Mesodermal cell (in vitro differentiated cells): ENCODE measurements around the gene EFNA2. TPM values are rescaled to one million over a fixed set of nuclear protein-coding genes. Genes with fewer than 3 reads are reported as not detected.

Experiments used
- H3K27ac ChIP-seq: 2 replicates; pipeline ENCODE4 v1.7.0; 2013; ENCODE audit warnings: mild to moderate bottlenecking, low read depth, low read length, moderate library complexity; ENCODE audit not compliant: severe bottlenecking
- H3K36me3 ChIP-seq: 2 replicates; pipeline ENCODE4 v1.7.1; 2013; ENCODE audit warnings: mild to moderate bottlenecking, low read length, moderate library complexity; ENCODE audit not compliant: control insufficient read depth, insufficient read depth
- H3K4me1 ChIP-seq: one replicate; pipeline ENCODE4 v1.7.1; 2013; ENCODE audit warnings: mild to moderate bottlenecking, low read length; ENCODE audit not compliant: insufficient read depth, control insufficient read depth, poor library complexity, severe bottlenecking
- H3K4me3 ChIP-seq: 2 replicates; pipeline ENCODE4 v1.7.0; 2013; ENCODE audit warnings: low read length, control low read depth, mild to moderate bottlenecking; ENCODE audit not compliant: insufficient read depth, poor library complexity, severe bottlenecking; ENCODE audit errors: extremely low read depth
- H3K9me3 ChIP-seq: 2 replicates; pipeline ENCODE4 v1.7.1; 2013; ENCODE audit warnings: mild to moderate bottlenecking, low read length, moderate library complexity; ENCODE audit not compliant: control insufficient read depth
- WGBS, 2 experiments: methylation state at CpG; one replicate each; pipeline ENCODE4 v1.1.5; 2013; ENCODE audit warnings: missing lambda C conversion rate in 2 of 2; ENCODE audit not compliant: insufficient coverage in 2 of 2; 5-methylcytosine and 5-hydroxymethylcytosine counted together
- polyA plus RNA-seq, 2 experiments: library from polyadenylated mRNA; stranded (reverse); fragments of 50-300 nt; gene quantifications; one replicate each; pipeline ENCODE4 v1.2.3, GENCODE V29; 2013

EFNA2 gene
- 21.0 TPM for polyA plus RNA-seq (2013, experiment 1 of 2)
- 13.1 TPM for polyA plus RNA-seq (2013, experiment 2 of 2)

DNA sequence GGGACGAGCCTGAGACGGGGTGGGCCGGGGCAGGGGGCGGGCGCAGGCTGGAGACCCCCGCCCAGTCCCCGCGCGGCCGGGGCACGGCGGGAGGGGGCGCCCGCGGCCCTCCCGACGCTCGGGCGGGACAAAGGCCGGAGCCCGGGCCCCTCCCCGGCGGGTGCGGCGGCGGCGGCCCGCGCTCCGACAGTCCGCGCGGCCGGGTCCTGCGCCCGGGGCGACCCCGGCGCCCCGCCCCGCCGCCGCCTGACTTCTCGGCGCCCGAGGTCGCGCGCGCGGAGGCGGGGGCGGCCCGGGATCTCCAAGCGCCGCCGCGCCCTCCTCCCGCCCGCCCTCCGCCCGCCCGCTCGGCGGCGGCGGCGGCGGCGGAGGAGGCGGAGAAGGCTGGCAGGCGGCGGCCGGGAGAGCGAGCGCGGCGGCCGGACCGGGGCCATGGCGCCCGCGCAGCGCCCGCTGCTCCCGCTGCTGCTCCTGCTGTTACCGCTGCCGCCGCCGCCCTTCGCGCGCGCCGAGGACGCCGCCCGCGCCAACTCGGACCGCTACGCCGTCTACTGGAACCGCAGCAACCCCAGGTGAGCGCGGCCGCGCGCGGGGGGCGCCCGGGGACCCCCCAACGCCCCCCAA is at the start of gene EFNA2:
Gene EFNA2 (plus strand): TSS at position 137 of the 624 bp plus-strand sequence. CDS start 296 bp downstream, at position 433.
- Histone ChIP-seq H3K27ac (no peak within 1 kb of the TSS), H3K4me3 (peak within 1 kb of the TSS; percentile 58), H3K4me1 (peaks cover 7% of the 10 kb centered on the region), H3K9me3 (no peaks in the 10 kb centered on the region), H3K36me3 (no peaks in the 10 kb centered on the region)
- 0% methylated on average over 52 to 59 of the region's 113 CpGs for WGBS, 2 experiments

- WGBS, 2 experiments: 4 to 15% methylated on average over 13 to 26 of the region's 42 CpGs
- Histone ChIP-seq H3K36me3 (peaks cover 29% of the 10 kb centered on the region), H3K27ac (no peak overlapping the region), H3K4me3 (peak overlapping the region; percentile 72), H3K9me3 (no peaks in the 10 kb centered on the region), H3K4me1 (peaks cover 17% of the 10 kb centered on the region)
These were observed 49.1 kb upstream of the EFNA2 start for GRCh38 chr19:1236576-1236975.

DNA sequence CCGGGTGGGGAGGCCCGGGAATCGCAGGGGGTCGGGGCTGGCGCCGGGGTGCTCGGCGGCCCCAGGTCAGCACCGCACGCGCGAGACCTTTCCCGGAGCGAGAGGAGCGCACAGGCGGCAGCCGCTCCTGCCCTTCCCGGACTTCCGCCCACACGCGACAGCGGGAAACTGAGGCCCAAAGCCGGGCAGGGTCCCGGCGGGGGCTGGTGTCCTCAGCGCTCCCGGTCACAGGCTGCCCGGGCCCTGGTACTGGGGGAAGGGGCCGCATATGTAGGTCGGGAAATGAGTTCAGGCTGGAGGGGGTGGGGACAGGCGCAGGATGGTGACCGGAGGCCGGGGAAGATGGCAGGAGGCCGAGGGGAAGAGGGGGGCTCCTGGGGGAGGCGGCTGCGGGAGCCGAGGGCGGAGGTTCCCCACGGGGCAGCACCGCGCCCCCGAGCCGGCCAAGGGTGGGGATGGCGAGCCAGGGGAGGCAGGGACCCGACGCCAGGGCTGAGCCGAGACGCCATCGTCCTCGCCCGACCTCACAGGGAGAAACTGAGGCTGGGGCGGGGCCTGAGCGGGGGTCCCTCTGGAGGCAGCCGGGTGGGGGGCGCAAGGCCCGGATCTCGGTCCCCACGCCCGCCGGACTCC is 48.5 kb upstream of the EFNA2 start:
- H3K27ac ChIP-seq: no peak overlapping the region
- H3K4me1 ChIP-seq: peaks cover 14% of the 10 kb centered on the region
- peak overlapping the region; percentile 72 for H3K4me3 ChIP-seq
- peaks cover 24% of the 10 kb centered on the region for H3K36me3 ChIP-seq
- H3K9me3 ChIP-seq: no peaks in the 10 kb centered on the region
- WGBS, 2 experiments: 0 to 1% methylated on average over 52 to 56 of the region's 60 CpGs

DNA sequence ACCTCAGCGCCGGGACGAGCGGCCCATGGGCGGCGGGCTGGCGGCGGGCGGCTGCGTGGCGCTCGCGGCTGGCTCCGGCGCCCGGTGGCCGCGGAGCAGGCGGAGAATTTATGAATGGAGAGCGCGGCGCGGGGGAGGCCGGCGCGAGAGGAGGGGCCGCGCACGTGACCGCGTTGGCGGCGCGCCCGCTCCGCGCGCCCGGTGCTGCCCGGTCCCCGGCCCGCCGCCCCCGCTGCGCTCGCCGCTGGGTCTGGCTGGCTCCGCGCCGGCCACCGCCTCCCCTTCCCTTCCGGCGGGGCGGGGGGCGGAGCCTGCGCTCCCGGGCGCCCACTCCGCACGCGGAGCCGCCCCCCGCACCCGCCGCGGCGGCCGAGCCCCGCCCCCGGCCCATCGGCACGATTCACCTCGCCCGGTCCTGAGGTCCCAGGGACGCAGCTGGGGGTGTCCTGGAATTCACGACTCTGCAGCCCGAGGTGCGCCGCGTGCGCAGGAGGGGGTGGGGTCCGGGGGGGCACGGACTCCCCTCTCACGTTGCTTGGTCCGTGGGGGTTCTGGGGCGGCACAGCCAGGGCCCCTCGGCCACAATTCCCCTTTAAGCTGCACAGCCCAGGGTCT is 47.8 kb upstream of the EFNA2 start, which contains the start of gene CBARP:
Gene CBARP (minus strand): TSS at position 252 of the 615 bp plus-strand sequence. CDS start 1,905 bp downstream, outside the sequence.
- Histone ChIP-seq H3K27ac (no peak within 1 kb of the TSS), H3K4me1 (peaks cover 12% of the 10 kb centered on the region), H3K4me3 (peak within 1 kb of the TSS; percentile 72), H3K36me3 (peaks cover 22% of the 10 kb centered on the region), H3K9me3 (no peaks in the 10 kb centered on the region)
- WGBS, 2 experiments: 1% methylated on average over 62 to 77 of the region's 87 CpGs

GRCh38 chr19:1238369-1239303 is 47.0 kb upstream of the EFNA2 start:
- H3K9me3 ChIP-seq: no peaks in the 10 kb centered on the region
- H3K4me3 ChIP-seq: peak overlapping the region; percentile 33
- peaks cover 18% of the 10 kb centered on the region for H3K36me3 ChIP-seq
- 78 to 81% methylated on average over 28 to 32 of the region's 34 CpGs for WGBS, 2 experiments
- no peak overlapping the region for H3K27ac ChIP-seq
- peaks cover 12% of the 10 kb centered on the region for H3K4me1 ChIP-seq

DNA sequence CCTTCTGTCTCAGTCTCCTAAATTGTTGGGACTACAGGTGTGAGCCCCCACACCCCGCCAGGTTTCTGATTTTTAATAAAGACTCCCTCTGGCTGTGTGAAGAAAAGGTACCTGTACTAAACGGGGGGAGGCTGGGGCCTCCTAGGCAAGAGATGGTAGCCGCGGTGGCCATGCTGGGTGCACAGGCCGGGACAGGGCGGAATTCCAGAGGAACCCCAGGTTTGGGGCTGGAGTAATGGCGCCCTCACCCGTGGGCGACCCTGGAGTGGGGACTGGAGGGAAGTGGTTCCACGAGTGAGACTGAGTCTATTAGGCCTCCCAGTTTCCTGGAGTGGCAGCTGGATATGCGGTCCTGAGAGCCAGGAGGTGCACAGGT is 46.3 kb upstream of the EFNA2 start:
- Histone ChIP-seq H3K9me3 (no peaks in the 10 kb centered on the region), H3K36me3 (peaks cover 13% of the 10 kb centered on the region), H3K4me3 (no peak overlapping the region), H3K27ac (no peak overlapping the region), H3K4me1 (peaks cover 12% of the 10 kb centered on the region)
- 90 to 94% methylated on average over 10 to 11 of the region's 11 CpGs for WGBS, 2 experiments

- peak overlapping the region; percentile 45 for H3K27ac ChIP-seq
- peaks cover 11% of the 10 kb centered on the region for H3K36me3 ChIP-seq
- peaks cover 17% of the 10 kb centered on the region for H3K4me1 ChIP-seq
- WGBS, 2 experiments: 14 to 15% methylated on average over 66 to 68 of the region's 84 CpGs
- no peaks in the 10 kb centered on the region for H3K9me3 ChIP-seq
- peak overlapping the region; percentile 23 for H3K4me3 ChIP-seq
These were observed 45.6 kb upstream of the EFNA2 start for GRCh38 chr19:1239796-1240737.

DNA sequence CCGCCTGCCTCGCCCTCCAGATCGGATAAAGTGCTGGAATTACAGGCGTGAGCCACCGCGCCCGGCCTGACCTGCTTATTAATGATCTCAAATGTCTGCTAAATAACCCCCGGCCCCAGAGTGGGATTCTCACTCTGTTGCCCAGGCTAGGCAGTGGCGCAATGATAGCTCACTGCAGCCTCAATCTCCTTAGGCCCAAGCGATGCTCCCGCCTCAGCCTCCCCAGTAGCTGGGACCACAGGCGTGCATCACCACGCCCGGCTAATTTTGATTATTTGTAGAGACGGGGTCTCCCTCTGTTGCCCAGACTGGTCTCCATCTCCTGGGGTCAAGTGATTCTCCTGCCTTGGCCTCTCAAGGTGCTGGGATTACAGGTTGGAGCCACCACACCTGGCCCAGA is 44.7 kb upstream of the EFNA2 start:
- H3K27ac ChIP-seq: no peak overlapping the region
- 81 to 90% methylated on average over 15 of the region's 15 CpGs for WGBS, 2 experiments
- H3K4me1 ChIP-seq: peaks cover 17% of the 10 kb centered on the region
- peak overlapping the region; percentile 85 for H3K4me3 ChIP-seq
- H3K9me3 ChIP-seq: no peaks in the 10 kb centered on the region
- peaks cover 6% of the 10 kb centered on the region for H3K36me3 ChIP-seq

- no peaks in the 10 kb centered on the region for H3K9me3 ChIP-seq
- H3K4me3 ChIP-seq: peak within 1 kb of the TSS; percentile 85
- H3K4me1 ChIP-seq: peaks cover 13% of the 10 kb centered on the region
- H3K36me3 ChIP-seq: peaks cover 6% of the 10 kb centered on the region
- peak within 1 kb of the TSS; percentile 23 for H3K27ac ChIP-seq
- 1 to 2% methylated on average over 72 to 77 of the region's 79 CpGs for WGBS, 2 experiments
These were observed 44.1 kb upstream of the EFNA2 start, which contains the start of gene ATP5F1D for GRCh38 chr19:1241417-1242095. Gene ATP5F1D, plus strand, starts transcription at chr19:1241751. Its CDS starts 100 bp downstream, at chr19:1241851.
